OCI-LY7 (cell line): ENCODE measurements around the gene COL6A3.

Experiments used
- CTCF ChIP-seq: fragments of 200-600 bp; sonication (generic); conservative IDR thresholded peaks from 2 replicates; pipeline ENCODE4 v1.5.1; 2014; ENCODE audit warnings: mild to moderate bottlenecking, antibody characterized with exemption, low read length, moderate library complexity, mixed read lengths
- EZH2phosphoT487 ChIP-seq: fragments of 200-600 bp; sonication (generic); IDR thresholded peaks from 2 replicates; pipeline ENCODE4 v1.6.1; 2018; ENCODE audit warnings: low read depth, borderline replicate concordance, mild to moderate bottlenecking, mixed run types, antibody characterized with exemption, low read length, moderate library complexity, mixed read lengths

GRCh38 chr2:237450108-237450507, 36.1 kb upstream of the COL6A3 start:
- no peak for TF ChIP-seq CTCF
- no peak for TF ChIP-seq EZH2phosphoT487
